HepG2 (cell line): Measurements from ENCODE around the gene PPP2R5D. TPM values are rescaled to one million over a fixed set of nuclear protein-coding genes. Genes with fewer than 3 reads are reported as not detected.

ENCODE experiments used
- ARID3A ChIP-seq: IDR thresholded peaks from 2 replicates; pipeline ENCODE4 v1.6.1; 2012; ENCODE audit warnings: low read depth, low read length, improper control_type of control experiment
- ARID5B ChIP-seq: IDR thresholded peaks from 2 replicates; pipeline ENCODE4 v1.4.0; 2020; ENCODE audit warnings: mild to moderate bottlenecking, missing genetic modification reagents
- DR1 ChIP-seq: sonication (generic); formaldehyde crosslinking; IDR thresholded peaks from 2 replicates; pipeline ENCODE4 v1.8.0; 2021; ENCODE audit warnings: mild to moderate bottlenecking, missing genetic modification reagents, inconsistent platforms
- NFAT5 ChIP-seq: sonication (generic); formaldehyde crosslinking; IDR thresholded peaks from 2 replicates; pipeline ENCODE4 v1.4.0; 2020; ENCODE audit warnings: missing genetic modification reagents
- PAX8 ChIP-seq: sonication (generic); formaldehyde crosslinking; IDR thresholded peaks from 2 replicates; pipeline ENCODE4 v1.8.0; 2022; ENCODE audit warnings: mild to moderate bottlenecking, missing genetic modification reagents, borderline replicate concordance
- PBX2 ChIP-seq: IDR thresholded peaks from 2 replicates; pipeline ENCODE4 v1.6.1; 2016; ENCODE audit warnings: control low read depth
- ZFP91 ChIP-seq: sonication (generic); formaldehyde crosslinking; IDR thresholded peaks from 2 replicates; pipeline ENCODE4 v1.9.0; 2022; ENCODE audit warnings: missing genetic modification reagents, mild to moderate bottlenecking, borderline replicate concordance
- ZNF160 ChIP-seq: sonication (generic); formaldehyde crosslinking; IDR thresholded peaks from 2 replicates; pipeline ENCODE4 v1.8.0; 2022; ENCODE audit warnings: mild to moderate bottlenecking, inconsistent platforms, missing genetic modification reagents
- ZNF768 ChIP-seq: sonication (generic); formaldehyde crosslinking; IDR thresholded peaks from 2 replicates; pipeline ENCODE4 v1.4.0; 2020; ENCODE audit warnings: missing genetic modification reagents
- ZNF883 ChIP-seq: sonication (generic); formaldehyde crosslinking; IDR thresholded peaks from 2 replicates; pipeline ENCODE4 v1.5.1; 2020; ENCODE audit warnings: mild to moderate bottlenecking, missing genetic modification reagents; ENCODE audit errors: not compliant biosample characterization
- polyA plus RNA-seq, 8 experiments: library from polyadenylated mRNA; depleted of rRNA in 3 of 8; stranded (reverse) in 7 of 8; unstranded in 1 of 8; fragments of >200 nt; fragmentation: Illumina TruSeq in 4 of 8; extraction: Trizol in 4 of 8; gene quantifications; 2 replicates each; pipeline versions ENCODE4 v1.2.1 to v1.2.3, GENCODE V29; 2011 to 2016; ENCODE audit warnings: low read depth in 4 of 8, missing spikeins in 1 of 8, mixed read lengths in 1 of 8; ENCODE audit not compliant: insufficient read depth in 1 of 8
- total RNA-seq, 5 experiments: library from RNA; depleted of rRNA; stranded (reverse); fragments of >200 nt; fragmentation: Illumina TruSeq; extraction: Trizol; gene quantifications; 2 replicates each; pipeline ENCODE4 v1.2.3, GENCODE V29; 2016; ENCODE audit warnings: low read depth in 1 of 5

The PPP2R5D gene
- total and polyA plus RNA-seq, 2 of the 13 experiments (the other 11 are each of a cell fraction or from before 2014, with no cell fraction given) = 53.7 to 60.4 TPM

GRCh38 chr6:42984001-42984923, at the start of gene PPP2R5D (continued):
- TF ChIP-seq ARID5B (CRISPR knock-in tag) (peak; percentile 33; the same call in 1 of the 2 replicates), DR1 (CRISPR knock-in tag) (peak; percentile 96), NFAT5 (CRISPR knock-in tag) (no peak; the same call in 1 of the 2 replicates), PAX8 (CRISPR knock-in tag) (0 out of 2 replicates have a peak, but pooled peaks have one; percentile 19), ARID3A (no peak), ZNF883 (CRISPR knock-in tag) (no peak), ZFP91 (peak; percentile 82), ZNF768 (CRISPR knock-in tag) (peak; percentile 29; the same call in 1 of the 2 replicates), PBX2 (CRISPR knock-in tag) (no peak), ZNF160 (CRISPR knock-in tag) (no peak; the same call in 1 of the 2 replicates)
